IMR-90 (cell line): ENCODE measurements around the gene CDT1. TPM values are rescaled to one million over a fixed set of nuclear protein-coding genes. Genes with fewer than 3 reads are reported as not detected.
A peak's percentile ranks its signal among the peaks of the same experiment; 100 is the strongest.

ENCODE experiments used
- ATAC-seq: fragments of 200-7000 bp; cut with Tn5 transposase; 2 replicates; pipeline ENCODE4 v1.9.1; 2020; ENCODE audit warnings: low read depth, mild to moderate bottlenecking, moderate library complexity
- BruUV-seq: library from RNA; stranded (reverse); fragments of 400-500 nt; replicated peaks from 2 replicates; lab custom pipeline; 2021; lab: Mats Ljungman, UMichigan
- CTCF ChIA-PET: fragments of 300-600 bp; formaldehyde crosslinking; extraction: SDS; loops from one replicate; lab custom pipeline; 2021; ENCODE audit warnings: antibody characterized with exemption; lab: Yijun Ruan, JAX
- POLR2A ChIA-PET: fragments of 300-600 bp; sonication (Branson Sonifier 250); formaldehyde crosslinking; loops from one replicate; lab custom pipeline; 2022; ENCODE audit warnings: antibody characterized with exemption; ENCODE audit not compliant: unreplicated experiment; lab: Charles Lee
- DNase-seq: peaks from one replicate; pipeline ENCODE4 v3.0.0; 2013
- H2AFZ ChIP-seq: replicated peaks from 2 replicates; pipeline ENCODE3; 2013; ENCODE audit warnings: low read length, mild to moderate bottlenecking; ENCODE audit not compliant: poor library complexity
- H2AK5ac ChIP-seq: 2 replicates; pipeline ENCODE4 v1.6.1; 2013; ENCODE audit warnings: low read depth, low read length, inconsistent platforms
- H2AK9ac ChIP-seq: replicated peaks from 2 replicates; pipeline ENCODE3; 2013; ENCODE audit warnings: mild to moderate bottlenecking, low read depth, low read length, moderate library complexity; ENCODE audit not compliant: poor library complexity
- H2BK120ac ChIP-seq: 2 replicates; pipeline ENCODE4 v1.6.1; 2013; ENCODE audit warnings: low read depth, low read length, inconsistent platforms
- H2BK15ac ChIP-seq: 3 replicates; pipeline ENCODE4 v1.6.1; 2013; ENCODE audit warnings: low read depth, low read length, inconsistent platforms
- H2BK20ac ChIP-seq: 2 replicates; pipeline ENCODE4 v1.6.1; 2013; ENCODE audit warnings: low read depth, mild to moderate bottlenecking, inconsistent platforms, low read length, moderate library complexity
- H2BK5ac ChIP-seq: 2 replicates; pipeline ENCODE4 v1.6.1; 2013; ENCODE audit warnings: mild to moderate bottlenecking, low read depth, low read length, inconsistent platforms; ENCODE audit not compliant: poor library complexity, severe bottlenecking
- H3K14ac ChIP-seq: replicated peaks from 2 replicates; pipeline ENCODE4 v1.6.1; 2013; ENCODE audit warnings: low read depth, low read length, inconsistent platforms
- H3K18ac ChIP-seq: 2 replicates; pipeline ENCODE4 v1.6.1; 2013; ENCODE audit warnings: low read depth, low read length, control low read depth
- H3K23ac ChIP-seq: 2 replicates; pipeline ENCODE4 v1.6.1; 2013; ENCODE audit warnings: low read depth, low read length, inconsistent platforms
- H3K27ac ChIP-seq: 2 replicates; pipeline ENCODE4 v1.5.1; 2013; ENCODE audit warnings: mild to moderate bottlenecking, control low read depth, low read length; ENCODE audit not compliant: insufficient read depth
- H3K27me3 ChIP-seq: 2 replicates; pipeline ENCODE4 v1.6.1; 2013; ENCODE audit warnings: low read length; ENCODE audit not compliant: control insufficient read depth, insufficient read depth
- H3K36me3 ChIP-seq: 2 replicates; pipeline ENCODE4 v1.6.1; 2013; ENCODE audit warnings: low read length, mixed read lengths; ENCODE audit not compliant: control insufficient read depth, insufficient read depth
- H3K4ac ChIP-seq: 2 replicates; pipeline ENCODE4 v1.6.1; 2013; ENCODE audit warnings: low read depth, low read length, inconsistent platforms
- H3K4me1 ChIP-seq: 2 replicates; pipeline ENCODE4 v1.6.1; 2013; ENCODE audit warnings: low read length, mixed read lengths; ENCODE audit not compliant: control insufficient read depth, insufficient read depth
- H3K4me2 ChIP-seq: 2 replicates; pipeline ENCODE4 v1.6.1; 2013; ENCODE audit warnings: low read depth, mild to moderate bottlenecking, control low read depth, low read length, moderate library complexity
- H3K4me3 ChIP-seq: 2 replicates; pipeline ENCODE4 v1.5.1; 2013; ENCODE audit warnings: low read depth, mild to moderate bottlenecking, control low read depth, low read length, moderate library complexity; ENCODE audit not compliant: insufficient read depth
- H3K56ac ChIP-seq: 2 replicates; pipeline ENCODE4 v1.6.1; 2013; ENCODE audit warnings: low read length, inconsistent platforms; ENCODE audit not compliant: insufficient read depth; ENCODE audit errors: extremely low read depth
- H3K79me1 ChIP-seq, 2 experiments: 2 replicates each; pipeline ENCODE4 v1.6.1; 2013; ENCODE audit warnings: low read length in 2 of 2, inconsistent platforms in 1 of 2, low read depth in 1 of 2
- H3K9ac ChIP-seq: 2 replicates; pipeline ENCODE4 v1.6.1; 2013; ENCODE audit warnings: low read depth, low read length, control low read depth
- H3K9me1 ChIP-seq: 2 replicates; pipeline ENCODE4 v1.6.1; 2013; ENCODE audit warnings: low read length, inconsistent platforms; ENCODE audit not compliant: insufficient read depth
- H3K9me3 ChIP-seq: 2 replicates; pipeline ENCODE4 v1.6.1; 2013; ENCODE audit warnings: low read length; ENCODE audit not compliant: control insufficient read depth, insufficient read depth
- H4K20me1 ChIP-seq: 2 replicates; pipeline ENCODE4 v1.6.1; 2013; ENCODE audit warnings: low read length, inconsistent platforms; ENCODE audit not compliant: insufficient read depth
- H4K5ac ChIP-seq: 2 replicates; pipeline ENCODE4 v1.6.1; 2013; ENCODE audit warnings: mild to moderate bottlenecking, low read depth, low read length, control low read depth
- H4K8ac ChIP-seq, 2 experiments: 2 replicates each; pipeline ENCODE4 v1.6.1; 2013; ENCODE audit warnings: low read depth in 2 of 2, low read length in 2 of 2, control low read depth in 1 of 2, inconsistent platforms in 1 of 2
- H4K91ac ChIP-seq: 2 replicates; pipeline ENCODE4 v1.6.1; 2013; ENCODE audit warnings: low read depth, low read length, inconsistent platforms; ENCODE audit not compliant: insufficient read depth
- CEBPB ChIP-seq: IDR thresholded peaks from 2 replicates; pipeline ENCODE4 v1.6.1; 2012; ENCODE audit warnings: low read depth, low read length, improper control_type of control experiment
- CHD1 ChIP-seq: IDR thresholded peaks from 2 replicates; pipeline ENCODE4 v1.6.1; 2012; ENCODE audit warnings: low read depth, low read length, improper control_type of control experiment
- FOS ChIP-seq: fragments of 150-350 bp; IDR thresholded peaks from 2 replicates; pipeline ENCODE4 v1.6.1; 2016; ENCODE audit warnings: low read depth, low read length
- RCOR1 ChIP-seq: IDR thresholded peaks from 2 replicates; pipeline ENCODE4 v1.6.1; 2012; ENCODE audit warnings: mild to moderate bottlenecking, low read length, improper control_type of control experiment; ENCODE audit not compliant: insufficient replicate concordance
- RFX5 ChIP-seq: IDR thresholded peaks from 2 replicates; pipeline ENCODE4 v1.8.0; 2012; ENCODE audit warnings: low read depth, mild to moderate bottlenecking, low read length, moderate library complexity
- WGBS, 2 experiments: methylation state at CpG; one replicate each; pipeline versions ENCODE4 v1.1.5 to v1.1.7; 2013; ENCODE audit warnings: missing lambda C conversion rate in 2 of 2; ENCODE audit not compliant: insufficient read length in 1 of 2; ENCODE audit errors: extremely low coverage in 2 of 2; 5-methylcytosine and 5-hydroxymethylcytosine counted together
- dilution Hi-C: fragments of 300-500 bp; cut with HindIII; formaldehyde crosslinking; loops from one replicate; pipeline ENCODE4 v1.14.3; 2018; ENCODE audit warnings: low sequenced_read_pairs; ENCODE audit not compliant: unreplicated experiment
- in situ Hi-C: fragments of 300-500 bp; cut with MboI; formaldehyde crosslinking; loops from 3 replicates; pipeline ENCODE4 v1.14.3; 2019; ENCODE audit warnings: low sequenced_read_pairs, inconsistent platforms, mixed read lengths
- intact Hi-C: fragments of 100-400 bp; cut with micrococcal nuclease; formaldehyde crosslinking; loops from 2 replicates; pipeline ENCODE4 v1.10.0; 2022
- polyA plus RNA-seq, 3 experiments: library from polyadenylated mRNA; depleted of rRNA; stranded (reverse); fragments of >200 nt; gene quantifications; 2 replicates each; pipeline ENCODE4 v1.2.3, GENCODE V29; 2012; ENCODE audit warnings: low replicate concordance in 1 of 3
- total RNA-seq: library from RNA; depleted of rRNA; stranded (reverse); fragments of >200 nt; gene quantifications from 2 replicates; pipeline ENCODE4 v1.2.3, GENCODE V29; 2012
- TF ChIP-seq, protein P1 (sequence below): fragments of 150-350 bp; IDR thresholded peaks from 2 replicates; pipeline ENCODE4 v1.6.1; 2016; ENCODE audit warnings: low read depth, mild to moderate bottlenecking, low read length, moderate library complexity, borderline replicate concordance

CDT1 gene
- total and polyA plus RNA-seq, 2 of the 4 experiments (the other 2 are of a cell fraction), result 3.2 to 11.8 TPM

GRCh38 chr16:88843256-88843655 lies 39.7 kb downstream of the CDT1 start:
- Histone ChIP-seq H4K8ac (no peak overlapping the region), H3K14ac (no peak overlapping the region), H3K36me3 (peaks cover 31% of the 10 kb centered on the region), H2AK5ac (no peak overlapping the region), H2BK20ac (no peak overlapping the region), H2BK15ac (no peak overlapping the region), H2AK9ac (no peak overlapping the region), H3K9me1 (no peaks in the 10 kb centered on the region), H3K79me1 (peaks cover 4 to 16% of the 10 kb centered on the region in 2 experiments; a peak in 2 of 4 replicates), H2BK5ac (no peak overlapping the region), H3K4me3 (no peak overlapping the region), H2BK120ac (no peak overlapping the region), H3K4ac (no peak overlapping the region), H3K9ac (no peak overlapping the region), H3K4me1 (peaks cover 3% of the 10 kb centered on the region; the same call in 1 of the 2 replicates), H3K27me3 (no peaks in the 10 kb centered on the region), H3K4me2 (no peak overlapping the region), H3K9me3 (no peaks in the 10 kb centered on the region), H3K56ac (no peak overlapping the region), H4K20me1 (0 out of 2 replicates have a peak, but pooled peaks cover 3% of the 10 kb centered on the region), H2AFZ (peak overlapping the region; percentile 33), H4K5ac (no peak overlapping the region), H3K18ac (no peak overlapping the region), H4K91ac (no peak overlapping the region), H3K23ac (no peak overlapping the region), H3K27ac (no peak overlapping the region)
- no peak for ATAC-seq
- in situ Hi-C loops (no loop called here), intact Hi-C loops (no loop called here), dilution Hi-C loops (no loop called here)
- no peak for DNase-seq
- ChIA-PET CTCF (no interaction called here), POLR2A (no interaction called here)
- BruUV-seq, result no TSS peak
- TF ChIP-seq, protein P1, sequence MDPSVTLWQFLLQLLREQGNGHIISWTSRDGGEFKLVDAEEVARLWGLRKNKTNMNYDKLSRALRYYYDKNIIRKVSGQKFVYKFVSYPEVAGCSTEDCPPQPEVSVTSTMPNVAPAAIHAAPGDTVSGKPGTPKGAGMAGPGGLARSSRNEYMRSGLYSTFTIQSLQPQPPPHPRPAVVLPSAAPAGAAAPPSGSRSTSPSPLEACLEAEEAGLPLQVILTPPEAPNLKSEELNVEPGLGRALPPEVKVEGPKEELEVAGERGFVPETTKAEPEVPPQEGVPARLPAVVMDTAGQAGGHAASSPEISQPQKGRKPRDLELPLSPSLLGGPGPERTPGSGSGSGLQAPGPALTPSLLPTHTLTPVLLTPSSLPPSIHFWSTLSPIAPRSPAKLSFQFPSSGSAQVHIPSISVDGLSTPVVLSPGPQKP, result no peak
- TF ChIP-seq RCOR1 (no peak), CEBPB (no peak), CHD1 (no peak), RFX5 (no peak), FOS (no peak)
- 91% methylated on average over 13 of the region's 20 CpGs; no CpG with 5 or more reads in 1 of the 2 experiments for WGBS, 2 experiments
